GM08714 (cell line): Measurements from ENCODE around the gene CENPO.

ENCODE experiments used
- H3K4me3 ChIP-seq: fragments of 200-500 bp; sonication (Bioruptor generic); 2 replicates; pipeline ENCODE4 v1.5.1; 2014; ENCODE audit warnings: mild to moderate bottlenecking, low read length, inconsistent platforms
- ZNF274 ChIP-seq: IDR thresholded peaks from 2 replicates; pipeline ENCODE4 v1.6.1; 2012; ENCODE audit warnings: mild to moderate bottlenecking, low read depth, low read length

Gene CENPO

DNA sequence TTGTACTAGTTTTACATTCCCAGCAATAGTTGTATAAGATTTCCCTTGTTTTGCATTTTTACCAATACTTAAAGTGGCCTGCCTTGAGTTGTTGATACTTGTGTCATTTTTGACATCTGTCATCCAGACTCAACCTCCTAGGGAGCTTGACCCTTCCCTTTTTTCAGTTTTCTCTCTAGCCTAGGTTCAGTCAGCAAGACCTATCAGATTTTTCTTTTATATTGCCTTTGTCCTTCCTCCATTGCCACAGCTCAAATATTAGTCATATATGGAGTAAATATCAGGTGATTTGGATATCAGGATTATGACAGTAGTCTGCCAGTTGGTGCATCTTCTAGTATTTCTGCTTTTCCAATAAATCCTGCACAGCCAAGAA is 13.4 kb downstream of the CENPO start:
- no peak for TF ChIP-seq ZNF274
- H3K4me3 ChIP-seq = no peak overlapping the region

GRCh38 chr2:24809316-24810007 is 16.2 kb downstream of the CENPO start:
- no peak overlapping the region for H3K4me3 ChIP-seq
- no peak for TF ChIP-seq ZNF274

DNA sequence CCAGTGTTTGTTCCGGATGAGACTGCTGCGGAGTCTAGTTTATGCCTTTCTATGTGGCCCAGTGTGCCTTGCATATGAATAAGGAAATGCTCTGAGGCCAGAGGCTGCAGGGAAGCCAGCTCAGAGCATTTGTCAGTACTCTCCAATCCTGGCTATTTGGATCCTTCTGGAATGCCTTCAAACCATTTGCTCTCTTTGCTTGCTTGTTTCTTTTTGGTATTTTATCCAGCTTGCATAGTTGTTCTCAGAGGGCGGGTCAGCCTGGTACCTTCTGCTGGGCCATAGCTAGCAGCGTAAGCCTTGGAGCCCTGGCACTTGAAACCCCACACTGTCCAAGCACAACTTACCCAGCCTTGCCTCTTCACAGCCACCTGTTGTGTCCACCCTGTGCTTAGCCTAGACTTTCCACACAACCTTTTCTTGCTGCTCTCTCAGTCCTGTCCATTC is 20.5 kb downstream of the CENPO start:
- no peak for TF ChIP-seq ZNF274

GRCh38 chr2:24814516-24814915 is 21.3 kb downstream of the CENPO start:
- TF ChIP-seq ZNF274 = no peak
- H3K4me3 ChIP-seq = no peak overlapping the region

More for the DNA sequence above, 20.5 kb downstream of the CENPO start:
- H3K4me3 ChIP-seq = no peak overlapping the region

GRCh38 chr2:24815171-24815570 is 21.9 kb downstream of the CENPO start:
- H3K4me3 ChIP-seq = no peak overlapping the region
- TF ChIP-seq ZNF274 = no peak

GRCh38 chr2:24816404-24816803 is 23.2 kb downstream of the CENPO start:
- no peak overlapping the region for H3K4me3 ChIP-seq
- TF ChIP-seq ZNF274 = no peak

DNA sequence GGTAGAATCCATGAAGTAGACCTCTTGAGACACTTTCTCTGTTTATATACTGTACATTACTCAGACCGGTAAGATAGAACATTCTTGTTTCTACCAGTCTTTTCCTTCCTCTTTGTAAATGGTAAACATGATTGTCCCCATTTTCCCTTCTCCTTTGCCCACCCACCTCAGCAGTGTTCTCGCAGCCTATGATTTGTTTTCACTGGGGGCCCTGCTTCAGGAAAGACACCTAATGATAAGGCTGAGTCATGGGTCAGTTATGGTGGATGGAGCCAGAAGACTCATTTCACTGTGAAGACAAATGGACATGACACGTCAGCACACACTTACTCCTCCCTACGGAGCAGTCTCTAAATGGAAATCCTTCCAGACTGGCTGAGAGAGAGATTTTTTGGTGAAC is 23.7 kb downstream of the CENPO start:
- H3K4me3 ChIP-seq = no peak overlapping the region
- no peak for TF ChIP-seq ZNF274

- TF ChIP-seq ZNF274 = no peak
- no peak overlapping the region for H3K4me3 ChIP-seq
Measured at GRCh38 chr2:24818721-24819167, 25.5 kb downstream of the CENPO start.

- no peak overlapping the region for H3K4me3 ChIP-seq
- no peak for TF ChIP-seq ZNF274
Measured at GRCh38 chr2:24819442-24820174, 26.4 kb downstream of the CENPO start.

- no peak overlapping the region for H3K4me3 ChIP-seq
- TF ChIP-seq ZNF274 = no peak
Measured at GRCh38 chr2:24820175-24820513, 26.9 kb downstream of the CENPO start.

DNA sequence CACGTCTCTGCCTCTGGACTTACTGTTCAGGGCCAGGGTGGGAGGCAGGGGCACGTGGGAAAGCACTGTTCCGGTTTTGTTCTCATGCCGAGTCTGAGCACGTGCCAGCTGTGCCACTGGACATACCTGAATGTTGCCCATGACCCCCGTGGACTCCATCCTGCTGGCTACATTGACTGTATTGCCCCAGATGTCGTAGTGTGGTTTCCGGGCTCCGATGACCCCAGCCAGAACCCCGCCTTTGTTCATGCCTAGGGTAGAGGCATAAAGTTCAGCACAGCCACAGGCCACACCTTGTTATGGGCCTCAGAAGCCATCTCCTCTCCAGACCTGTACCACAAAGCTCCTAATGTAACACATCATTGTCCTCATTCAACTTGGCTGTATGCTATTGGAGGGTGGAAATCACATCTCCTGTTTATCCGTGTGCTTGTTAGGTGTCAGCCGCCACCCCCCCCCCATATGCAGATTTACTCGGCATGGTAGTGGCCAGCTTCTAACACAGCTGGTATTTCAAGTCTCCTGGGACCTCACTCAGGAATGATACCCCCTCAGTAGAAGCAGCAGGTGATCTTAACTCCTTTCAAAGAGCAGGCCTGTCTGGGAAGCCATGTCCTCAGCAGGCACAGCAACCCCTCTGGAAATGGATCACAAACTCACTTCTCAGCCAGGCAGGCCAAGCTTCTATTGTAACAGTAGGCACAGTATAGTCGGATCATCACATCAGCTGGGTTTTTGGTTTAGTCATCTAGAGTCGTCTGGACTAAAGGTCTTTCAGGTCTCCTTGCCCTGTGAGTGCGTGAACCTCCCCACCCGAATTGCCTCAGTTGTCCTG is 27.6 kb downstream of the CENPO start:
- no peak for TF ChIP-seq ZNF274
- H3K4me3 ChIP-seq = no peak overlapping the region

DNA sequence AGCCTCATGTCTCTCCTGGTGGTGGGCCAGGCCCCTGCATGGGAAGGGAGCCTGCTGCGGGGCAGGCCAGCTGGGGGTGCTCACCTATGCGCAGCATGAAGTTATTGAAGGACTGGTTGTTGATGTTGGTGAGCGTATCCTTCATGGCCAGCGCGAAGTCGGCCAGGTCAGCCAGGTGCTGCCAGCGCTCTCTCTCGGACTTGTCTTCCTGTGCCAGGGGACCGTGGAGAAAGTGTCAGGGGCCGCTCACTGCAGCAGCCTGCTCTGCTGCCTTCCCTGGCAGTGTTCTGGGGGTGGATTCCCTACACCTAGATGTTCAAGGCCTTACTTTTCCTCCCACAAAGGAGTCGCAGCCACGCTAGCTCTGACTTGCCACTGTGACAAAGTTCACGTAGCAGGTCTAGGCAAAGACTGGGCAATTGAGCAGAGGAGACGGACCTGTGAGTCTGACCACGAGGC is 28.2 kb downstream of the CENPO start:
- TF ChIP-seq ZNF274 = no peak
- no peak overlapping the region for H3K4me3 ChIP-seq

DNA sequence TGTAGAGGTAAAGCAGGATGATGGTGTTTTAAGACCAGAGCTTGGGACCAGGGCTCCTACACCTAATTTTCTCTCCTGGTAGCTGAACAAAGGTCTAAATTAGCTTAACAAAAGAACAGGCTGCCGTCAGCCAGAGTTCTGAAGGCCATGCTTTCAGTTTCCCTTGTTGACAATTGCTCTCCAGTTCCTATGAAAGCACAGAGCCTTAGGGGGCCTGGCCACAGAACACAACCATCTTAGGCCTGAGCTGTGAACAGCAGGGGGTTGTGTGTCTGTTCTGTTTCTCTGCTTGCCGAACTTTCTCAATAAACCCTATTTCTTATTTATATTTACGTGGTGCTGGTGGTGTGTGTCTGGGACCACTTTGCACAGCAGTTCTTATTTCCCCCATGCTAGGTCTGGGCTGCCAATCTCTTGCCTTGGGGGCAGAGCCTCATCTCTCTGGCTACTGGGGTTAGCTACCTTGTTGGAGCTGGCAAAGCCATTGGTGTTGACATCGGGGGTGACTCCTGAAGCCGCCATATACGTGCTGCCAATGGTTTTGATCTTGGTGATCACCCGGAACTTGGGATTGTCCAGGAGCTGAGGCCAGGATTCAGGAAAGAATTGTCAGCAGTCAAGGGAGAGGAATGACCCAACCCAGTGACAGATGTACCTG is 29.0 kb downstream of the CENPO start:
- TF ChIP-seq ZNF274 = no peak
- H3K4me3 ChIP-seq = no peak overlapping the region

DNA sequence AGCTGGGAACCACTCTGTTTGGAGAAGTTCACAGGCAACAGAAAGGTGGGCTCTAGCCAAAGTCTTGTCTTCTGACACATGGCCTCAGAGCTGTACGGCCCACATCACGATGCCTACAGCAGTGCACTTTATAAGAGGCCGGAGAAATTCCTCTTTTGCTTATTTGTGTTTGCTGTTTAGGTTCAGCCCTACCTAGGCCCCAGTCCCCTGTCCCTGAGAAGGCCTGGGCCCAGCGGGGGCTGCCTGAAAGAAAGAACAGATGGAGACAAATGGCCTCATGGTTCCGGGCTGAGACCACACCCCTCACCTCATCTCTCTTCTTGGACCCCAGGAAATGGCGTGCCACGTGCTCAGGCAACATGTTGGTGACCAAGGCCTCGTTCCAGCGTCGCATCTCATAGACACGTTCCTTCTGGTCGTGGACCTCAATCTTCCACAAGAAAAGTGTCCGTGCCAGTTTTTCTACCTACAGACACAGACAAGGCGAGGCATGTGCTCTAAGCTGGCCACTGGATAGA is 30.9 kb downstream of the CENPO start:
- H3K4me3 ChIP-seq = no peak overlapping the region
- TF ChIP-seq ZNF274 = no peak
